HepG2 (cell line): ENCODE data around the gene FHIT. TPM values are rescaled to one million over a fixed set of nuclear protein-coding genes. Genes with fewer than 3 reads are reported as not detected.

Experiments
- ATAC-seq: fragments of 200-7000 bp; cut with Tn5 transposase; 3 replicates; pipeline ENCODE4 v1.9.1; 2020; ENCODE audit warnings: mild to moderate bottlenecking, moderate library complexity
- BruUV-seq: library from RNA; stranded (reverse); fragments of 400-500 nt; replicated peaks from 2 replicates; lab custom pipeline; 2021; lab: Mats Ljungman, UMichigan
- CTCF ChIA-PET: fragments of 300-600 bp; formaldehyde crosslinking; extraction: SDS; loops from one replicate; lab custom pipeline; 2021; ENCODE audit warnings: low total read pairs, inconsistent platforms, low intra/inter-chr PET ratio; lab: Yijun Ruan, JAX
- POLR2A ChIA-PET: fragments of 350-600 bp; sonication (Branson Sonifier 250); formaldehyde crosslinking; loops from one replicate; lab custom pipeline; 2020; ENCODE audit warnings: antibody characterized with exemption, inconsistent platforms; lab: Yijun Ruan, JAX
- DNase-seq: peaks from one replicate; pipeline ENCODE4 v3.0.0-alpha.2; 2015; ENCODE audit warnings: low spot score
- FAIRE-seq: peaks from 3 replicates; lab custom pipeline; 2011; peaks lifted over from hg19 to GRCh38; lab: Jason Lieb, UNC
- H2AFZ ChIP-seq: one replicate; pipeline ENCODE4 v1.6.1; 2011; ENCODE audit warnings: low read length, inconsistent platforms
- H3K27ac ChIP-seq: fragments of 300-600 bp; 3 replicates; pipeline ENCODE4 v1.8.0; 2011; ENCODE audit warnings: mixed run types, mild to moderate bottlenecking, mixed read lengths, low read length, inconsistent platforms; ENCODE audit not compliant: insufficient read depth; ENCODE audit errors: extremely low read length
- H3K27me3 ChIP-seq, 2 experiments: fragments of 200-600 bp in 1 of 2; 2 replicates in 1 of 2; 3 replicates in 1 of 2; pipeline versions ENCODE4 v1.6.0 to v1.8.0; 2011; ENCODE audit warnings: low read length in 2 of 2, mild to moderate bottlenecking in 2 of 2, moderate library complexity in 2 of 2, inconsistent platforms in 1 of 2; ENCODE audit not compliant: insufficient read depth in 2 of 2, control insufficient read depth in 1 of 2
- H3K36me3 ChIP-seq, 2 experiments: fragments of 200-600 bp in 1 of 2; replicated peaks in 1 of 2; 2 replicates in 1 of 2; 3 replicates in 1 of 2; pipeline versions ENCODE4 v1.5.1 to v1.8.0; 2011; ENCODE audit warnings: low read length in 2 of 2, inconsistent platforms in 1 of 2; ENCODE audit not compliant: insufficient read depth in 2 of 2, control insufficient read depth in 1 of 2
- H3K4me1 ChIP-seq: 2 replicates; pipeline ENCODE4 v1.5.1; 2012; ENCODE audit warnings: low read length, inconsistent platforms; ENCODE audit not compliant: insufficient read depth
- H3K4me2 ChIP-seq: 2 replicates; pipeline ENCODE4 v1.6.0; 2011; ENCODE audit warnings: low read depth, low read length, inconsistent platforms
- H3K4me3 ChIP-seq, 3 experiments: fragments of 200-600 bp in 1 of 3; sonication (generic), shearing (Covaris generic) in 1 of 3; replicated peaks in 1 of 3; 2 replicates each; pipeline ENCODE4 v1.5.1; 2011 to 2016; ENCODE audit warnings: low read length in 3 of 3, inconsistent platforms in 2 of 3, low read depth in 2 of 3, mild to moderate bottlenecking in 2 of 3, control low read depth in 1 of 3, mixed read lengths in 1 of 3; ENCODE audit not compliant: insufficient read depth in 1 of 3
- H3K79me2 ChIP-seq: one replicate; pipeline ENCODE4 v1.6.1; 2011; ENCODE audit warnings: low read length, inconsistent platforms; ENCODE audit not compliant: insufficient read depth
- H3K9ac ChIP-seq: 2 replicates; pipeline ENCODE4 v1.6.0; 2011; ENCODE audit warnings: mild to moderate bottlenecking, low read depth, low read length, inconsistent platforms; ENCODE audit not compliant: insufficient read depth
- H3K9me3 ChIP-seq: 2 replicates; pipeline ENCODE4 v1.5.1; 2012; ENCODE audit warnings: mild to moderate bottlenecking, low read length
- H4K20me1 ChIP-seq: 2 replicates; pipeline ENCODE4 v1.6.0; 2011; ENCODE audit warnings: inconsistent platforms, mild to moderate bottlenecking, low read length, moderate library complexity; ENCODE audit not compliant: insufficient read depth
- ARHGAP35 ChIP-seq: sonication (generic); formaldehyde crosslinking; IDR thresholded peaks from 2 replicates; pipeline ENCODE4 v1.9.0; 2022; ENCODE audit warnings: mild to moderate bottlenecking, inconsistent platforms, moderate library complexity, missing genetic modification reagents, borderline replicate concordance
- KAT7 ChIP-seq: IDR thresholded peaks from 2 replicates; pipeline ENCODE4 v1.6.1; 2018; ENCODE audit warnings: borderline replicate concordance, missing compliant biosample characterization
- PAX8 ChIP-seq: sonication (generic); formaldehyde crosslinking; IDR thresholded peaks from 2 replicates; pipeline ENCODE4 v1.8.0; 2022; ENCODE audit warnings: mild to moderate bottlenecking, missing genetic modification reagents, borderline replicate concordance
- SUZ12 ChIP-seq: fragments of 150-350 bp; IDR thresholded peaks from 2 replicates; pipeline ENCODE4 v1.6.1; 2014; ENCODE audit warnings: low read depth, low read length
- ZEB1 ChIP-seq: IDR thresholded peaks from 2 replicates; pipeline ENCODE4 v1.6.1; 2012; ENCODE audit warnings: mild to moderate bottlenecking, low read depth, inconsistent platforms; ENCODE audit not compliant: insufficient replicate concordance
- ZNF160 ChIP-seq: sonication (generic); formaldehyde crosslinking; IDR thresholded peaks from 2 replicates; pipeline ENCODE4 v1.8.0; 2022; ENCODE audit warnings: mild to moderate bottlenecking, inconsistent platforms, missing genetic modification reagents
- ZNF878 ChIP-seq: sonication (generic); formaldehyde crosslinking; IDR thresholded peaks from 2 replicates; pipeline ENCODE4 v1.8.1; 2023; ENCODE audit warnings: mild to moderate bottlenecking, missing genetic modification reagents, moderate library complexity
- WGBS: methylation state at CpG from one replicate; pipeline ENCODE4 v1.1.6; 2017; ENCODE audit warnings: low lambda C conversion rate; 5-methylcytosine and 5-hydroxymethylcytosine counted together
- in situ Hi-C: cut with HindIII; loops from 2 replicates; pipeline ENCODE4 v1.10.0; 2017; ENCODE audit warnings: low pct_unique_long_range_greater_than_20kb; ENCODE audit not compliant: extremely low pct_ligation_motif_present
- intact Hi-C: fragments of 100-400 bp; cut with micrococcal nuclease; formaldehyde crosslinking; loops from one replicate; pipeline ENCODE4 v1.10.0; 2022; ENCODE audit not compliant: unreplicated experiment
- polyA plus RNA-seq, 8 experiments: library from polyadenylated mRNA; depleted of rRNA in 3 of 8; stranded (reverse) in 7 of 8; unstranded in 1 of 8; fragments of >200 nt; fragmentation: Illumina TruSeq in 4 of 8; extraction: Trizol in 4 of 8; gene quantifications; 2 replicates each; pipeline versions ENCODE4 v1.2.1 to v1.2.3, GENCODE V29; 2011 to 2016; ENCODE audit warnings: low read depth in 4 of 8, missing spikeins in 1 of 8, mixed read lengths in 1 of 8; ENCODE audit not compliant: insufficient read depth in 1 of 8
- total RNA-seq, 5 experiments: library from RNA; depleted of rRNA; stranded (reverse); fragments of >200 nt; fragmentation: Illumina TruSeq; extraction: Trizol; gene quantifications; 2 replicates each; pipeline ENCODE4 v1.2.3, GENCODE V29; 2016; ENCODE audit warnings: low read depth in 1 of 5
- TF ChIP-seq, protein P1 (sequence below): fragments of 450-650 bp; IDR thresholded peaks from 2 replicates; pipeline ENCODE4 v1.6.1; 2017
- TF ChIP-seq, protein P2 (sequence below): IDR thresholded peaks from 2 replicates; pipeline ENCODE4 v1.6.1; 2016
- TF ChIP-seq, protein P3 (sequence below): sonication (generic); formaldehyde crosslinking; IDR thresholded peaks from 2 replicates; pipeline ENCODE4 v1.4.0; 2020; ENCODE audit warnings: mild to moderate bottlenecking, missing genetic modification reagents

FHIT gene
- total and polyA plus RNA-seq, 2 of the 13 experiments (the other 11 are each of a cell fraction or from before 2014, with no cell fraction given) = 4.0 to 4.6 TPM

DNA sequence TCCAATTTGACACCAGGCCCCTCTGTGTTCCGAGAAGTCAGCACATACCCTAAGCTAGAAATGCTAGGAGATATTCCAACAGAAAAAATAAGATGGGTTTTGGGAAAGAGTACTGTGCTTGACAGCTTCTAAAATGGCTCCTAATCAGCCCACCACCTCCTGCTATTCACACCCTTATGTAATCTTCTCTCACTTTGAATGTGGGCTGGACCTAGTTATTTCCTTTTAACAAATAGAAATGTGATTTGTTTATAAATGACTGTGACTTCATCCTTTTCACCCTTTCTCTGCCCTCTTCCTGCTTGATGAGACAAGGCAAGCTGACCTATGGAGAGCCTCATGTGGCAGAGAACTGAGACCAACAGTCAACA is 961.1 kb downstream of the FHIT start (continued):
- TF ChIP-seq ZNF878 (CRISPR knock-in tag) (no peak), PAX8 (no peak)
- TF ChIP-seq, protein P1, sequence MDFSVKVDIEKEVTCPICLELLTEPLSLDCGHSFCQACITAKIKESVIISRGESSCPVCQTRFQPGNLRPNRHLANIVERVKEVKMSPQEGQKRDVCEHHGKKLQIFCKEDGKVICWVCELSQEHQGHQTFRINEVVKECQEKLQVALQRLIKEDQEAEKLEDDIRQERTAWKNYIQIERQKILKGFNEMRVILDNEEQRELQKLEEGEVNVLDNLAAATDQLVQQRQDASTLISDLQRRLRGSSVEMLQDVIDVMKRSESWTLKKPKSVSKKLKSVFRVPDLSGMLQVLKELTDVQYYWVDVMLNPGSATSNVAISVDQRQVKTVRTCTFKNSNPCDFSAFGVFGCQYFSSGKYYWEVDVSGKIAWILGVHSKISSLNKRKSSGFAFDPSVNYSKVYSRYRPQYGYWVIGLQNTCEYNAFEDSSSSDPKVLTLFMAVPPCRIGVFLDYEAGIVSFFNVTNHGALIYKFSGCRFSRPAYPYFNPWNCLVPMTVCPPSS = no peak
- TF ChIP-seq, protein P2, sequence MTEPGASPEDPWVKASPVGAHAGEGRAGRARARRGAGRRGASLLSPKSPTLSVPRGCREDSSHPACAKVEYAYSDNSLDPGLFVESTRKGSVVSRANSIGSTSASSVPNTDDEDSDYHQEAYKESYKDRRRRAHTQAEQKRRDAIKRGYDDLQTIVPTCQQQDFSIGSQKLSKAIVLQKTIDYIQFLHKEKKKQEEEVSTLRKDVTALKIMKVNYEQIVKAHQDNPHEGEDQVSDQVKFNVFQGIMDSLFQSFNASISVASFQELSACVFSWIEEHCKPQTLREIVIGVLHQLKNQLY (CRISPR knock-in tag) = no peak

DNA sequence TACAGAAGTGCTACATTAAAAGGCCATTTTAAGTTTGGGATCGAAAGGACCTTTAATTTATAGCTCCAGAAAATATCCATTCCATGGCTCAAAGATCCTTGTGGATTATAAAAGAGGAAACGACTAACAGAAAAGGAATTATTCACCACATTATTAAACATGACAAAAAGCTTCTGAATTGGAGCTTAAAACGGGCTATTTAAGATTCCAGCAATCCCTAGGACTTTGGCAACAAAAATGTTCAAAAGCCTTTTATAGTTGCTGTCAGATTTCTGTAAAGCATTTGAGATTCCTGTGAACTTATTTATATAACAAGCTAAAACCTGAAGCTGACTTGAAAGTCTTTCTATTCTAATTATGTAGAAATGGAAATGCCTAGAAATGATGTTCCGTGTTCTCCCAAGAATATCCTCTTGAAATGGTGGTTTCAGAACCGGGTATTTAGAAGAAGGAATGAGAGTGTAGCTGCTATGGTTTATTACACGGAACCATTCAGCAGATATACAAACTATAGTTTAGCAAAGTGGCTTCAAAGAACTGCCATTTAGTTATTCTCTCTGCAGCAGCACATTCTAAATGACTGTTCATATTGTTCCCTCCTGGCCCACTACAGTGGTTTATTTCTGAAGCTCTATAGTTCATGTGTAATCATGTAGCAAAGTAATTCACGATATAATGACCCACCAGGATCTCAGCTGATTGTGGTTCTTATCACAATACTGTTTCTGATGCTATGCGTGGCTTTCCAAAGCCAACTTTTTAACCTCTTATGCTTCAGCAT is 961.7 kb downstream of the FHIT start:
- ATAC-seq (no peak), FAIRE-seq (no peak), DNase-seq (no peak)
- no peak overlapping the region for H2AFZ ChIP-seq
- WGBS = 29% methylated on average over 8 of the region's 8 CpGs
- CTCF ChIA-PET = no interaction called here
- no peak overlapping the region for H3K4me2 ChIP-seq
- H3K9me3 ChIP-seq = no peaks in the 10 kb centered on the region
- no peak overlapping the region for H3K27ac ChIP-seq
- no peaks in the 10 kb centered on the region for H3K4me1 ChIP-seq
- H4K20me1 ChIP-seq = no peaks in the 10 kb centered on the region
- POLR2A ChIA-PET = no interaction called here
- no peaks in the 10 kb centered on the region for H3K79me2 ChIP-seq
- intact Hi-C loops (no loop called here), in situ Hi-C loops (no loop called here)
- H3K36me3 ChIP-seq = no peaks in the 10 kb centered on the region
- BruUV-seq = no TSS peak
- no peak overlapping the region for H3K4me3 ChIP-seq
- H3K9ac ChIP-seq = no peak overlapping the region
- TF ChIP-seq ZNF160 (CRISPR knock-in tag) = no peak
- no peak for TF ChIP-seq ARHGAP35 (CRISPR knock-in tag)
- TF ChIP-seq SUZ12 = no peak
- TF ChIP-seq, protein P3, sequence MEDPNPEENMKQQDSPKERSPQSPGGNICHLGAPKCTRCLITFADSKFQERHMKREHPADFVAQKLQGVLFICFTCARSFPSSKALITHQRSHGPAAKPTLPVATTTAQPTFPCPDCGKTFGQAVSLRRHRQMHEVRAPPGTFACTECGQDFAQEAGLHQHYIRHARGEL (CRISPR knock-in tag) = no peak
- TF ChIP-seq ZEB1 = no peak
- TF ChIP-seq KAT7 (CRISPR knock-in tag) = no peak
- H3K27me3 ChIP-seq = no peaks in the 10 kb centered on the region
